ENCODE data around the gene GPR3. TPM values are rescaled to one million over a fixed set of nuclear protein-coding genes. Genes with fewer than 3 reads are reported as not detected.

GPR3 gene
- total RNA-seq, 1 experiment from 2014 or later: 0.95 TPM

- no peaks in the 10 kb centered on the region for H3K9me3 ChIP-seq (ENCODE audit: control insufficient read depth, insufficient read depth, low read depth, low read length)
- no peak for ATAC-seq
- H3K27ac ChIP-seq (ENCODE audit: low read length): no peak overlapping the region
- intact Hi-C loops (cut with micrococcal nuclease; ENCODE audit: unreplicated experiment) (loop anchor here (10.0 kb wide), 1 partner anchor 71 kb away; no protein-coding TSS in a partner anchor), in situ Hi-C loops (cut with HindIII; ENCODE audit: low pct_unique_long_range_greater_than_20kb, low sequenced_read_pairs) (loop anchor here (10.0 kb wide), 1 partner anchor 191 kb away; the partner anchor contains the start of gene AHDC1)
- H3K27me3 ChIP-seq (ENCODE audit: control insufficient read depth, insufficient read depth, low read length): no peaks in the 10 kb centered on the region
- H3K36me3 ChIP-seq (ENCODE audit: control insufficient read depth, insufficient read depth, low read length): peaks cover 23% of the 10 kb centered on the region
- H3K4me3 ChIP-seq (ENCODE audit: low read depth in 2 of 2, low read length in 2 of 2): no peak overlapping the region
- ChIA-PET CTCF (no interaction called here), POLR2A (no interaction called here)
- peaks cover 10% of the 10 kb centered on the region for H3K4me1 ChIP-seq (ENCODE audit: control insufficient read depth, insufficient read depth, low read length)
- no TSS peak for BruUV-seq (replicated peaks)
- no peak for TF ChIP-seq TCF7L2 (IDR thresholded peaks at IDR 0.05; ENCODE audit: low read depth, low read length)
- TF ChIP-seq SIN3A (IDR thresholded peaks at IDR 0.05; ENCODE audit: borderline replicate concordance, insufficient read depth, low read depth, low read length): no peak
- TF ChIP-seq POLR2AphosphoS5 (IDR thresholded peaks at IDR 0.05; ENCODE audit: low read depth, low read length): no peak
- TF ChIP-seq REST (IDR thresholded peaks at IDR 0.05; ENCODE audit: insufficient read depth in 1 of 2, low read depth in 2 of 2, low read length in 1 of 2): no peak
- TF ChIP-seq CTCF (IDR thresholded peaks at IDR 0.05): no peak
- DNase-seq (ENCODE audit: low read depth, low spot score): no peak
Observed at GRCh38 chr1:27414091-27414490, 21.7 kb downstream of the GPR3 start.

GRCh38 chr1:27416387-27417111, 24.1 kb downstream of the GPR3 start:
- TF ChIP-seq SIN3A (IDR thresholded peaks at IDR 0.05; ENCODE audit: borderline replicate concordance, insufficient read depth, low read depth, low read length) (no peak), CTCF (IDR thresholded peaks at IDR 0.05) (peak; percentile 83)
- H3K4me1 ChIP-seq (ENCODE audit: control insufficient read depth, insufficient read depth, low read length): peaks cover 11% of the 10 kb centered on the region
- peaks cover 18% of the 10 kb centered on the region for H3K36me3 ChIP-seq (ENCODE audit: control insufficient read depth, insufficient read depth, low read length)
- no peaks in the 10 kb centered on the region for H3K9me3 ChIP-seq (ENCODE audit: control insufficient read depth, insufficient read depth, low read depth, low read length)
- ATAC-seq (peak; percentile 76), DNase-seq (ENCODE audit: low read depth, low spot score) (no peak)
- no peaks in the 10 kb centered on the region for H3K27me3 ChIP-seq (ENCODE audit: control insufficient read depth, insufficient read depth, low read length)
- POLR2A ChIA-PET: no interaction called here
- intact Hi-C loops (cut with micrococcal nuclease; ENCODE audit: unreplicated experiment): loop anchor here (5.0 to 10.0 kb wide), 2 partner anchors 68 to 191 kb away; no protein-coding TSS in a partner anchor
- TSS peak; percentile 24 for BruUV-seq (replicated peaks)
- H3K27ac ChIP-seq (ENCODE audit: low read length): no peak overlapping the region
- CTCF ChIA-PET: interaction anchor here (0.5 to 1.1 kb wide), 6 partner anchors 13 to 189 kb away, joined by 3 to 6 read pairs (median 4); partner anchors contain the start of gene AHDC1
- in situ Hi-C loops (cut with HindIII; ENCODE audit: low pct_unique_long_range_greater_than_20kb, low sequenced_read_pairs): loop anchor here (10.0 kb wide), 1 partner anchor 188 kb away; the partner anchor contains the start of gene AHDC1
- H3K4me3 ChIP-seq (ENCODE audit: low read depth in 2 of 2, low read length in 2 of 2): no peak overlapping the region

All from Panc1 (cell line).